Hair follicular keratinocyte (primary cell): ENCODE data around the gene GOLT1B. TPM values are rescaled to one million over a fixed set of nuclear protein-coding genes. Genes with fewer than 3 reads are reported as not detected.

Source experiments
- total RNA-seq: library from RNA; depleted of rRNA; stranded (reverse); fragments of >200 nt; gene quantifications from 2 replicates; pipeline ENCODE4 v1.2.3, GENCODE V29; 2015

The GOLT1B gene, protein sequence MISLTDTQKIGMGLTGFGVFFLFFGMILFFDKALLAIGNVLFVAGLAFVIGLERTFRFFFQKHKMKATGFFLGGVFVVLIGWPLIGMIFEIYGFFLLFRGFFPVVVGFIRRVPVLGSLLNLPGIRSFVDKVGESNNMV
- total RNA-seq = 32.8 and 38.4 TPM in 2 replicates

DNA sequence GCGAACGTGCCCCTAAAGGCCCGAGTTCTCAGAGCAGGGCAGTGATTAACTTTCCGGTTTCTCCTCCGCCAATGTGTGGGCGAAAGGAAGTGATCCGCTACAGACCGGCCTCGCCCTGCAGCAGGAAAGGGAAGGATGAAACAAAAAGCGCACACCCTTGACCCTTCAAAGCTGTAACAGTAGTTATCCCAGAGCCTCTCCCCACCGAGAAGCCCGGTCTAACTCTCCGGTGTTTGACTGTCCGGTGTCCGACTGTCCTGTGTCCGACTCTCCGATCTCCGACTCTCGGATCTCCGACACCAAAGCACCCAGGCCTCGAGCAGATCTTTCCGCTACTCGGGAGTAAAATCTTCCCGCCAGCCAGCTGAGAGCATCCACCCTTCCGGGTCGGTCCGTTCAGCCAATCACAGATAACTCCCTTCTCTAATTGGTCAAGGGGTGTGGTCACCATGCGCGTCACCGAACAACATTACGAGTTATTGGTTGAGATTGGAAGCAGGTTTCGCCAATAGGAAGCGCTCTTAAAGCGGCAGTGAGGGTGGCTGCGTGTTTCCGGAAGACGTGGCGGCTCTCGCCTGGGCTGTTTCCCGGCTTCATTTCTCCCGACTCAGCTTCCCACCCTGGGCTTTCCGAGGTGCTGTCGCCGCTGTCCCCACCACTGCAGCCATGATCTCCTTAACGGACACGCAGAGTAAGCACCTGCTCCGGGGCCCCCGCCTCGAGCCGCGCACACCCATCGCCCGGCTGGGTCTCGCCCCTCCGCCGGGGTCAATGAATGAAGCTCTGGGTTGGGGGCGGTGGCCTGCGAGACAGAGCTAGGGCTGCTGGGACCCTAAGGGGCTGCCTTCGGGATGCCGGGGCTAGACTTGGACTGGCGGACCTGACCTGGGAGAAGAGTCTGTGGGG is at the start of gene GOLT1B, which contains the start of gene RECQL:
Gene GOLT1B (plus strand): TSS at position 532 of the 906 bp plus-strand sequence. CDS start 135 bp downstream, at position 667.
Gene RECQL (minus strand): TSS at position 378 of the 906 bp plus-strand sequence. CDS start 2,065 bp downstream, outside the sequence.

DNA sequence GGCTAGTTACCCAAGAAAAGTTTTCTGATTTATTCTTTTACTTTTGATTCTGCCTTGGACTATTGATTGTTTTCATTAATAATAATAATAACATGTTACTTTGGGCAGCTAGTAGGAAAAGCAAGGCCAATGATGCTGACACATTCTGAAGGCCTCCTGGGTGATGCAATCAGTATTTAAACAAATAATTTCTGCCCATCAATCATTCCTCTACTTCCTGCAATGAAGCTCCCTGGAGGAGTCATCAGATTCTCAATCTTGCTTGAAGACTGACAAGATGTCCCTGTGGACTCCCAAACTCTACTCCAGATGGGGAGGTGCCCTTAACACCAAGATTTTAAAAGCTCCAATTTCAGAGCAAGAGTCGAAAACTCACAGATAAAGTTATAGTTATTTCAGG is 24.5 kb downstream of the GOLT1B start, which contains the start of gene SPX:
Gene SPX (plus strand): TSS at position 244 of the 400 bp plus-strand sequence. CDS start 177 bp downstream, outside the sequence.

Other genes starting within 250 kb of the GOLT1B start
- not detected in 2 replicates for gene SLCO1A2, start 166.9 kb upstream of the GOLT1B start, total RNA-seq
- not detected in 2 replicates for gene IAPP, start 128.9 kb upstream of the GOLT1B start, total RNA-seq
- 11.1 and 16.0 TPM in 2 replicates for gene PYROXD1, start 64.1 kb upstream of the GOLT1B start, total RNA-seq
- 48.1 and 57.9 TPM in 2 replicates for gene RECQL, start 154 bp upstream of the GOLT1B start, total RNA-seq
- 0.86 and 1.5 TPM in 2 replicates for gene SPX, start 24.5 kb downstream of the GOLT1B start, total RNA-seq
- gene GYS2, start 103.1 kb downstream of the GOLT1B start, total RNA-seq = not detected in 2 replicates
- gene LDHB, start 156.1 kb downstream of the GOLT1B start, total RNA-seq = 531 and 987 TPM in 2 replicates